Osteoblast (primary cell): Measurements from ENCODE around the gene SLC25A28. TPM values are rescaled to one million over a fixed set of nuclear protein-coding genes. Genes with fewer than 3 reads are reported as not detected.

Experiments
- DNase-seq: peaks from one replicate; pipeline ENCODE4 v3.0.0; 2011; ENCODE audit warnings: low spot score, mixed read lengths; ENCODE audit not compliant: insufficient read length; ENCODE audit errors: missing footprints
- H2AFZ ChIP-seq: 2 replicates; pipeline ENCODE4 v1.6.0; 2011; ENCODE audit warnings: mild to moderate bottlenecking, low read length
- H3K27ac ChIP-seq: 2 replicates; pipeline ENCODE4 v1.5.1; 2011; ENCODE audit warnings: mild to moderate bottlenecking, low read depth, low read length, moderate library complexity
- H3K27me3 ChIP-seq: 2 replicates; pipeline ENCODE4 v1.6.0; 2012; ENCODE audit warnings: mild to moderate bottlenecking, control low read depth, inconsistent platforms, low read length, moderate library complexity; ENCODE audit not compliant: insufficient read depth
- H3K36me3 ChIP-seq: 2 replicates; pipeline ENCODE4 v1.5.1; 2011; ENCODE audit warnings: mild to moderate bottlenecking, low read length, control low read depth, moderate library complexity; ENCODE audit not compliant: insufficient read depth
- H3K4me1 ChIP-seq: 2 replicates; pipeline ENCODE4 v1.5.1; 2011; ENCODE audit warnings: mild to moderate bottlenecking, low read length, control low read depth, moderate library complexity; ENCODE audit not compliant: insufficient read depth
- H3K4me2 ChIP-seq: 2 replicates; pipeline ENCODE4 v1.6.0; 2011; ENCODE audit warnings: mild to moderate bottlenecking, low read length; ENCODE audit not compliant: insufficient read depth
- H3K4me3 ChIP-seq: fragments of 200-600 bp; sonication (generic); 3 replicates; pipeline ENCODE4 v1.5.1; 2012; ENCODE audit warnings: mild to moderate bottlenecking, low read length, inconsistent platforms; ENCODE audit not compliant: insufficient read depth
- H3K79me2 ChIP-seq: 2 replicates; pipeline ENCODE4 v1.6.0; 2012; ENCODE audit warnings: mild to moderate bottlenecking, low read length, control low read depth, inconsistent platforms; ENCODE audit not compliant: insufficient read depth
- H3K9me3 ChIP-seq: 2 replicates; pipeline ENCODE4 v1.5.1; 2011; ENCODE audit warnings: low read depth, low read length, control low read depth
- H4K20me1 ChIP-seq: 2 replicates; pipeline ENCODE4 v1.6.0; 2012; ENCODE audit warnings: mild to moderate bottlenecking, low read length, control low read depth; ENCODE audit not compliant: insufficient read depth
- CTCF ChIP-seq: IDR thresholded peaks from 2 replicates; pipeline ENCODE4 v1.5.1; 2011; ENCODE audit warnings: mild to moderate bottlenecking, low read depth, low read length, moderate library complexity; ENCODE audit errors: extremely low read depth
- total RNA-seq: library from RNA; depleted of rRNA; stranded (reverse); fragments of >200 nt; gene quantifications from 2 replicates; pipeline ENCODE4 v1.2.3, GENCODE V29; 2012

SLC25A28 gene
- total RNA-seq, 1 donor = 16.3 TPM

- peaks cover 10% of the 10 kb centered on the region for H4K20me1 ChIP-seq
- no peaks in the 10 kb centered on the region for H3K9me3 ChIP-seq
- no peak for TF ChIP-seq CTCF
- peaks cover 34% of the 10 kb centered on the region for H3K36me3 ChIP-seq
- no peaks in the 10 kb centered on the region for H3K27me3 ChIP-seq
- H3K4me2 ChIP-seq = peak overlapping the region; percentile 83
- peak; percentile 93 for DNase-seq
- H3K4me3 ChIP-seq = peak overlapping the region; percentile 93
- H3K4me1 ChIP-seq = peaks cover 37% of the 10 kb centered on the region
- peak overlapping the region; percentile 78 for H3K27ac ChIP-seq
- no peak overlapping the region for H2AFZ ChIP-seq
- peaks cover 66% of the 10 kb centered on the region for H3K79me2 ChIP-seq
Observed at GRCh38 chr10:99661377-99661763, 41.1 kb upstream of the SLC25A28 start.

GRCh38 chr10:99660662-99661376 is 40.6 kb upstream of the SLC25A28 start:
- no peaks in the 10 kb centered on the region for H3K9me3 ChIP-seq
- peak; percentile 10 for DNase-seq
- no peak for TF ChIP-seq CTCF
- H3K27ac ChIP-seq = peak overlapping the region; percentile 78
- H3K79me2 ChIP-seq = peaks cover 64% of the 10 kb centered on the region
- peak overlapping the region; percentile 83 for H3K4me2 ChIP-seq
- peaks cover 31% of the 10 kb centered on the region for H3K36me3 ChIP-seq
- H3K4me3 ChIP-seq = peak overlapping the region; percentile 93
- no peaks in the 10 kb centered on the region for H3K27me3 ChIP-seq
- peaks cover 10% of the 10 kb centered on the region for H4K20me1 ChIP-seq
- no peak overlapping the region for H2AFZ ChIP-seq
- H3K4me1 ChIP-seq = peaks cover 36% of the 10 kb centered on the region

- H3K4me2 ChIP-seq = peak overlapping the region; percentile 83
- no peak for TF ChIP-seq CTCF
- H3K36me3 ChIP-seq = peaks cover 23% of the 10 kb centered on the region
- H3K9me3 ChIP-seq = no peaks in the 10 kb centered on the region
- peak overlapping the region; percentile 78 for H3K27ac ChIP-seq
- DNase-seq = peak; percentile 62
- H3K4me1 ChIP-seq = peaks cover 36% of the 10 kb centered on the region
- H3K27me3 ChIP-seq = no peaks in the 10 kb centered on the region
- peaks cover 57% of the 10 kb centered on the region for H3K79me2 ChIP-seq
- H3K4me3 ChIP-seq = peak overlapping the region; percentile 93
- H2AFZ ChIP-seq = peak overlapping the region; percentile 73
- peaks cover 10% of the 10 kb centered on the region for H4K20me1 ChIP-seq
Observed at GRCh38 chr10:99659868-99660366, 39.7 kb upstream of the SLC25A28 start.

GRCh38 chr10:99659031-99659867 is 39.0 kb upstream of the SLC25A28 start, which contains the start of gene ENTPD7:
Gene ENTPD7, plus strand, starts transcription at chr10:99659509. Its CDS starts 448 bp downstream, at chr10:99659957.
- Histone ChIP-seq H2AFZ (peak within 1 kb of the TSS; percentile 93), H3K9me3 (no peaks in the 10 kb centered on the region), H3K4me1 (peaks cover 36% of the 10 kb centered on the region), H3K79me2 (peaks cover 52% of the 10 kb centered on the region), H3K4me3 (peak within 1 kb of the TSS; percentile 93), H3K4me2 (peak within 1 kb of the TSS; percentile 97), H3K36me3 (peaks cover 23% of the 10 kb centered on the region), H3K27ac (peak within 1 kb of the TSS; percentile 78), H3K27me3 (no peaks in the 10 kb centered on the region), H4K20me1 (peaks cover 10% of the 10 kb centered on the region)
- DNase-seq = peak; percentile 98
- TF ChIP-seq CTCF = peak; percentile 4
